ENCODE data around the gene AREL1.

DNA sequence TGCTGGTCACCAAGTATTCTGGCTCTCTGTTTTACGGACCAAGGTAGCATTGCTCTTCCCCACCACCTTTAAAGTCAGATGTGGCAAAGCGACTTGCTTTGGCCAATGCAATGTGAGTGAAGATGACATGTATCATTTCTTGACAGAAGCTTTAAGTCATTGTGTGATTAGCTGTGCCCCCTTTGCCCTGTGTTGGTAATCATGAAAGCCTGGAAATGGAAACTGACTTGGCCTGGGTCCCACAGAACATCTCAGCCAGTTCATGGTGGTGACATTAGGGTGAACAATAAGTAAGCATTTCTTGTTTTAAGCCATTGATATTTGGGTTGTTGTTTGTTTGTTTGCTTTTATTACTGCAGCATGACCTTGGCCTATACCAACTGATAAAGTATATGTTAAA is 34.4 kb upstream of the AREL1 start:
- TF ChIP-seq FOXA1 (IDR thresholded peaks at IDR 0.05): no peak
- TF ChIP-seq SP1 (IDR thresholded peaks at IDR 0.05): no peak
- TF ChIP-seq ZNF384 (IDR thresholded peaks at IDR 0.05): no peak
- no peak for TF ChIP-seq ELF4 (IDR thresholded peaks at IDR 0.05)
- no peak for TF ChIP-seq FOXM1 (IDR thresholded peaks at IDR 0.05; ENCODE audit: borderline replicate concordance)
- no peak for TF ChIP-seq ARNT (IDR thresholded peaks at IDR 0.05)
- TF ChIP-seq L3MBTL2 (conservative IDR thresholded peaks at IDR 0.05): no peak
- TF ChIP-seq, protein P1, sequence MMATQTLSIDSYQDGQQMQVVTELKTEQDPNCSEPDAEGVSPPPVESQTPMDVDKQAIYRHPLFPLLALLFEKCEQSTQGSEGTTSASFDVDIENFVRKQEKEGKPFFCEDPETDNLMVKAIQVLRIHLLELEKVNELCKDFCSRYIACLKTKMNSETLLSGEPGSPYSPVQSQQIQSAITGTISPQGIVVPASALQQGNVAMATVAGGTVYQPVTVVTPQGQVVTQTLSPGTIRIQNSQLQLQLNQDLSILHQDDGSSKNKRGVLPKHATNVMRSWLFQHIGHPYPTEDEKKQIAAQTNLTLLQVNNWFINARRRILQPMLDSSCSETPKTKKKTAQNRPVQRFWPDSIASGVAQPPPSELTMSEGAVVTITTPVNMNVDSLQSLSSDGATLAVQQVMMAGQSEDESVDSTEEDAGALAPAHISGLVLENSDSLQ (IDR thresholded peaks at IDR 0.05): no peak
- no peak for TF ChIP-seq BHLHE40 (IDR thresholded peaks at IDR 0.05; ENCODE audit: borderline replicate concordance)
- TF ChIP-seq SUZ12 (IDR thresholded peaks at IDR 0.05): no peak
- TF ChIP-seq TARDBP (IDR thresholded peaks at IDR 0.05): no peak
- no peak for TF ChIP-seq NFRKB (IDR thresholded peaks at IDR 0.05)
- TF ChIP-seq FOXK2 (IDR thresholded peaks at IDR 0.05): no peak
- no peak for TF ChIP-seq LEF1 (IDR thresholded peaks at IDR 0.05; ENCODE audit: borderline replicate concordance)

Measured in HEK293T (cell line).